Liver (tissue), 3 donors: ENCODE data around the gene TSPEAR.
"Not testable (repeated sequence)": the region's sequence is repeated elsewhere in the genome, so short reads cannot be mapped to it uniquely, and the experiment has no call there.

Experiments used
- CTCF ChIP-seq: fragments of 150-350 bp; IDR thresholded peaks from 2 replicates; pipeline ENCODE4 v1.5.1; 2017; ENCODE audit warnings: improper control_type of control experiment, low read depth, low read length; ENCODE audit not compliant: missing input control
- EGR1 ChIP-seq, 2 donors: IDR thresholded peaks; 2 replicates each; pipeline ENCODE4 v1.6.1; 2016 to 2018; ENCODE audit warnings: antibody characterized with exemption in 2 of 2, low read depth in 2 of 2
- GABPA ChIP-seq, 2 donors: IDR thresholded peaks in 1 of 2; conservative IDR thresholded peaks in 1 of 2; 2 replicates each; pipeline ENCODE4 v1.6.1; 2016; ENCODE audit warnings: antibody characterized with exemption in 2 of 2, mild to moderate bottlenecking in 1 of 2, moderate library complexity in 1 of 2
- HNF4G ChIP-seq: IDR thresholded peaks from 2 replicates; pipeline ENCODE4 v1.6.1; 2016; ENCODE audit warnings: antibody characterized with exemption
- RAD21 ChIP-seq, 2 donors: IDR thresholded peaks; 2 replicates each; pipeline ENCODE4 v1.6.1; 2016; ENCODE audit warnings: antibody characterized with exemption in 2 of 2, mild to moderate bottlenecking in 2 of 2
- REST ChIP-seq: IDR thresholded peaks from 2 replicates; pipeline ENCODE4 v1.6.1; 2016; ENCODE audit warnings: antibody characterized with exemption, mild to moderate bottlenecking
- donor health status: healthy.
- donor health status: healthy.

- TF ChIP-seq HNF4G; CTCF; EGR1 (IDR thresholded peaks at IDR 0.05; ENCODE audit: low read depth in 2 of 2); REST; RAD21 (IDR thresholded peaks at IDR 0.05); GABPA (IDR thresholded peaks at IDR 0.05 in 1 of 2, conservative IDR thresholded peaks at IDR 0.05 in 1 of 2): not testable (repeated sequence)
Measured at GRCh38 chr21:44558329-44558675, 153.1 kb downstream of the TSPEAR start.
